ENCODE measurements around the gene TGDS.

DNA sequence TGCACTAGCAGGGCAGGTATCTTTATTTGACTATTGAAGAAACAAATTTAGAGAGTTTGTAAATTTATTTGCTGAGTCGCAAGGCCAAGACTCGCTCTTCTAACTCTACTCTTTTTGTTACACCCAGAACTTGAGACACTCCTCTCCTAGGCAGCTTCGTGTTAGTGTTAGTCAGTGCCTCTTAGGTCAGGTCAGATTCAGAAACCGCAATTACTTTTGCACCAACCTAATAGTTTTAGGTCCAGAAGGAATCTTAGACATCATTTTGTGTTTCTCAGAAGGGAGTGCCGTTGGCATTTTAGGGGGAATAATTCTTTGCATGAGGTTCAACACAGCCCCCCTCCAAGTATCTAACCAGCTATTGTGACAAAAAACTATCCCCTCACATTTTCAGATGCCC is 14.5 kb upstream of the TGDS start:
- TF ChIP-seq EZH2phosphoT487 (IDR thresholded peaks at IDR 0.05; ENCODE audit: insufficient read depth, low read depth) (no peak), EZH2 (IDR thresholded peaks at IDR 0.05; ENCODE audit: insufficient read depth, poor library complexity, severe bottlenecking) (no peak)

All from GM23248 (cell line).